CD14-positive monocyte (primary cell): ENCODE data around the gene CXorf49. TPM values are rescaled to one million over a fixed set of nuclear protein-coding genes. Genes with fewer than 3 reads are reported as not detected.
A peak's percentile ranks its signal among the peaks of the same experiment; 100 is the strongest.

ENCODE experiments used
- DNase-seq, 3 donors: peaks; one replicate each; pipeline ENCODE4 v3.0.0-alpha.2; 2011 to 2022
- H2AFZ ChIP-seq: 2 replicates; pipeline ENCODE4 v1.6.0; 2012; ENCODE audit warnings: mild to moderate bottlenecking, low read depth, low read length, inconsistent platforms; ENCODE audit not compliant: insufficient read depth, poor library complexity, severe bottlenecking
- H3K27ac ChIP-seq, 2 donors: 1 replicate in 1 of 2; 2 replicates in 1 of 2; pipeline ENCODE4 v1.5.1; 2012 to 2013; ENCODE audit warnings: low read length in 2 of 2, control low read depth in 1 of 2, inconsistent platforms in 1 of 2, low read depth in 1 of 2, mild to moderate bottlenecking in 1 of 2
- H3K27me3 ChIP-seq, 2 donors: one replicate each; pipeline versions ENCODE4 v1.6.0 to v1.6.1; 2011 to 2013; ENCODE audit warnings: low read length in 2 of 2; ENCODE audit not compliant: control insufficient read depth in 2 of 2, insufficient read depth in 2 of 2
- H3K36me3 ChIP-seq, 2 donors: replicated peaks in 1 of 2; 1 replicate in 1 of 2; 2 replicates in 1 of 2; pipeline versions ENCODE4 v1.5.1 to v1.6.1; 2012 to 2013; ENCODE audit warnings: low read length in 2 of 2, control low read depth in 1 of 2, inconsistent platforms in 1 of 2, mild to moderate bottlenecking in 1 of 2; ENCODE audit not compliant: insufficient read depth in 2 of 2, control insufficient read depth in 1 of 2
- H3K4me1 ChIP-seq, 2 donors: 1 replicate in 1 of 2; 2 replicates in 1 of 2; pipeline versions ENCODE4 v1.5.1 to v1.6.1; 2012 to 2013; ENCODE audit warnings: low read length in 2 of 2, control low read depth in 1 of 2, inconsistent platforms in 1 of 2, mild to moderate bottlenecking in 1 of 2, moderate library complexity in 1 of 2; ENCODE audit not compliant: insufficient read depth in 2 of 2, control insufficient read depth in 1 of 2
- H3K4me2 ChIP-seq: replicated peaks from 2 replicates; pipeline ENCODE3; 2012; ENCODE audit warnings: low read length, moderate library complexity, mild to moderate bottlenecking; ENCODE audit not compliant: poor library complexity, severe bottlenecking; ENCODE audit errors: extremely low read depth
- H3K4me3 ChIP-seq, 3 experiments: fragments of 200-600 bp in 1 of 3; sonication (generic) in 1 of 3; replicated peaks in 1 of 3; 1 replicate in 2 of 3; 2 replicates in 1 of 3; pipeline ENCODE4 v1.5.1; 2011 to 2013; ENCODE audit warnings: low read length in 3 of 3, mild to moderate bottlenecking in 3 of 3, control low read depth in 2 of 3, low read depth in 2 of 3, inconsistent platforms in 1 of 3, moderate library complexity in 1 of 3
- H3K79me2 ChIP-seq: 2 replicates; pipeline ENCODE4 v1.6.0; 2012; ENCODE audit warnings: mild to moderate bottlenecking, control low read depth, inconsistent platforms, low read length, moderate library complexity; ENCODE audit not compliant: insufficient read depth
- H3K9ac ChIP-seq: 2 replicates; pipeline ENCODE4 v1.6.0; 2017; ENCODE audit warnings: low read length, mild to moderate bottlenecking; ENCODE audit not compliant: insufficient read depth, poor library complexity, severe bottlenecking
- H3K9me3 ChIP-seq, 2 donors: replicated peaks in 1 of 2; 1 replicate in 1 of 2; 2 replicates in 1 of 2; pipeline versions ENCODE4 v1.5.1 to v1.6.1; 2012 to 2013; ENCODE audit warnings: low read length in 2 of 2, control low read depth in 1 of 2; ENCODE audit not compliant: control insufficient read depth in 1 of 2, insufficient read depth in 1 of 2
- H4K20me1 ChIP-seq: 2 replicates; pipeline ENCODE4 v1.6.0; 2012; ENCODE audit warnings: mild to moderate bottlenecking, low read length, control low read depth, moderate library complexity; ENCODE audit not compliant: insufficient read depth
- H3K27ac Mint-ChIP-seq, 7 donors: one replicate each; pipeline ENCODE4 v1.8.0; 2020; ENCODE audit warnings: mild to moderate bottlenecking in 7 of 7, mixed read lengths in 7 of 7, moderate library complexity in 6 of 7, inconsistent platforms in 2 of 7
- H3K27me3 Mint-ChIP-seq, 3 donors: one replicate each; pipeline ENCODE4 v1.8.0; 2021 to 2022; ENCODE audit warnings: low read depth in 3 of 3, mild to moderate bottlenecking in 3 of 3, mixed read lengths in 3 of 3, moderate library complexity in 3 of 3, inconsistent platforms in 1 of 3
- H3K36me3 Mint-ChIP-seq, 2 donors: one replicate each; pipeline ENCODE4 v1.8.0; 2020; ENCODE audit warnings: mixed read lengths in 2 of 2, inconsistent platforms in 1 of 2, mild to moderate bottlenecking in 1 of 2
- H3K4me1 Mint-ChIP-seq: one replicate; pipeline ENCODE4 v1.8.0; 2020; ENCODE audit warnings: mild to moderate bottlenecking, mixed read lengths
- H3K4me3 Mint-ChIP-seq, 2 donors: one replicate each; pipeline ENCODE4 v1.8.0; 2020; ENCODE audit warnings: mild to moderate bottlenecking in 2 of 2, mixed read lengths in 2 of 2, moderate library complexity in 1 of 2
- H3K9me3 Mint-ChIP-seq, 7 donors: one replicate each; pipeline ENCODE4 v1.8.0; 2020 to 2022; ENCODE audit warnings: mixed read lengths in 7 of 7, mild to moderate bottlenecking in 6 of 7, moderate library complexity in 6 of 7, inconsistent platforms in 2 of 7
- CTCF ChIP-seq: fragments of 200-600 bp; IDR thresholded peaks from one replicate; pipeline ENCODE4 v1.8.0; 2022; ENCODE audit warnings: antibody characterized with exemption, mild to moderate bottlenecking
- WGBS: methylation state at CpG from one replicate; pipeline ENCODE4 v1.1.5; 2013; ENCODE audit warnings: missing lambda C conversion rate; ENCODE audit not compliant: insufficient coverage; 5-methylcytosine and 5-hydroxymethylcytosine counted together
- intact Hi-C, 2 donors: fragments of 100-400 bp; cut with micrococcal nuclease; formaldehyde crosslinking; loops; one replicate each; pipeline versions ENCODE4 v1.15.0 to v1.15.1; 2023
- polyA plus RNA-seq, 3 donors: library from polyadenylated mRNA; depleted of rRNA in 1 of 3; unstranded in 2 of 3; stranded (reverse) in 1 of 3; fragments of 300-500 nt in 2 of 3; fragments of >200 nt in 1 of 3; fragmentation: Illumina TruSeq in 2 of 3; gene quantifications; 1 replicate in 2 of 3; 2 replicates in 1 of 3; pipeline ENCODE4 v1.2.3, GENCODE V29; 2012 to 2021

The CXorf49 gene
- polyA plus RNA-seq, 3 donors = not detected

- no peak within 1 kb of the TSS for H3K4me3 Mint-ChIP-seq
- H2AFZ ChIP-seq = no peak within 1 kb of the TSS
Measured at GRCh38 chrX:71667328-71668247, 50.5 kb downstream of the CXorf49 start, which contains the start of gene LOC101059915. LOC101059915 (plus strand) TSS chrX:71667546.

More at GRCh38 chrX:71667328-71668247, 50.5 kb downstream of the CXorf49 start, which contains the start of gene LOC101059915:
- Histone ChIP-seq H3K4me3 (no peak within 1 kb of the TSS), H3K4me1 (no peaks in the 10 kb centered on the region), H3K79me2 (no peaks in the 10 kb centered on the region), H3K4me2 (no peak within 1 kb of the TSS), H3K9me3 (no peaks in the 10 kb centered on the region), H3K27me3 (no peaks in the 10 kb centered on the region), H4K20me1 (no peaks in the 10 kb centered on the region), H3K27ac (no peak within 1 kb of the TSS), H3K36me3 (no peaks in the 10 kb centered on the region), H3K9ac (no peak within 1 kb of the TSS)
- Mint-ChIP-seq H3K9me3 (no peaks in the 10 kb centered on the region), H3K4me1 (peaks cover 12% of the 10 kb centered on the region), H3K27me3 (peaks cover 8 to 27% (median 22%) of the 10 kb centered on the region in 3 donors), H3K36me3 (no peaks in the 10 kb centered on the region), H3K27ac (peak within 1 kb of the TSS in 1 of 7 donors; percentile 19)
- intact Hi-C loops = no loop called here
- no peak for DNase-seq
- no peak for TF ChIP-seq CTCF
- 95% methylated on average over 31 of the region's 50 CpGs for WGBS
